Ishikawa (cell line): ENCODE measurements around the gene NRCAM.

ENCODE experiments used
- CEBPB ChIP-seq: IDR thresholded peaks from 2 replicates; pipeline ENCODE4 v1.6.1; 2012
- CREB1 ChIP-seq: IDR thresholded peaks from 2 replicates; pipeline ENCODE4 v1.6.1; 2012; ENCODE audit warnings: low read depth
- EGR1 ChIP-seq: IDR thresholded peaks from 2 replicates; pipeline ENCODE4 v1.6.1; 2012
- EP300 ChIP-seq: IDR thresholded peaks from 2 replicates; pipeline ENCODE4 v1.6.1; 2012; ENCODE audit warnings: borderline replicate concordance
- FOXM1 ChIP-seq: IDR thresholded peaks from 2 replicates; pipeline ENCODE4 v1.6.1; 2012; ENCODE audit warnings: low read depth, borderline replicate concordance
- NFIC ChIP-seq: IDR thresholded peaks from 2 replicates; pipeline ENCODE4 v1.6.1; 2012
- RAD21 ChIP-seq: IDR thresholded peaks from 2 replicates; pipeline ENCODE4 v1.6.1; 2012; ENCODE audit warnings: low read depth
- TAF1 ChIP-seq: IDR thresholded peaks from 2 replicates; pipeline ENCODE4 v1.6.1; 2012; ENCODE audit warnings: low read depth, mild to moderate bottlenecking
- TCF12 ChIP-seq: IDR thresholded peaks from 2 replicates; pipeline ENCODE4 v1.6.1; 2012; ENCODE audit warnings: low read depth
- USF1 ChIP-seq: IDR thresholded peaks from 2 replicates; pipeline ENCODE4 v1.6.1; 2012
- YY1 ChIP-seq: IDR thresholded peaks from 2 replicates; pipeline ENCODE4 v1.6.1; 2012; ENCODE audit warnings: low read depth
- ZBTB7A ChIP-seq: IDR thresholded peaks from 2 replicates; pipeline ENCODE4 v1.6.1; 2012; ENCODE audit warnings: low read depth
- TF ChIP-seq, protein P1 (sequence below): IDR thresholded peaks from 2 replicates; pipeline ENCODE4 v1.6.1; 2012
- TF ChIP-seq, protein P2 (sequence below): IDR thresholded peaks from 2 replicates; pipeline ENCODE4 v1.6.1; 2012; ENCODE audit warnings: low read depth, mild to moderate bottlenecking

GRCh38 chr7:108122181-108122580 is 334.1 kb downstream of the NRCAM start:
- TF ChIP-seq RAD21: no peak
- no peak for TF ChIP-seq TCF12
- TF ChIP-seq YY1: no peak
- TF ChIP-seq, protein P1, sequence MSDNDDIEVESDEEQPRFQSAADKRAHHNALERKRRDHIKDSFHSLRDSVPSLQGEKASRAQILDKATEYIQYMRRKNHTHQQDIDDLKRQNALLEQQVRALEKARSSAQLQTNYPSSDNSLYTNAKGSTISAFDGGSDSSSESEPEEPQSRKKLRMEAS: no peak
- no peak for TF ChIP-seq ZBTB7A
- TF ChIP-seq, protein P2, sequence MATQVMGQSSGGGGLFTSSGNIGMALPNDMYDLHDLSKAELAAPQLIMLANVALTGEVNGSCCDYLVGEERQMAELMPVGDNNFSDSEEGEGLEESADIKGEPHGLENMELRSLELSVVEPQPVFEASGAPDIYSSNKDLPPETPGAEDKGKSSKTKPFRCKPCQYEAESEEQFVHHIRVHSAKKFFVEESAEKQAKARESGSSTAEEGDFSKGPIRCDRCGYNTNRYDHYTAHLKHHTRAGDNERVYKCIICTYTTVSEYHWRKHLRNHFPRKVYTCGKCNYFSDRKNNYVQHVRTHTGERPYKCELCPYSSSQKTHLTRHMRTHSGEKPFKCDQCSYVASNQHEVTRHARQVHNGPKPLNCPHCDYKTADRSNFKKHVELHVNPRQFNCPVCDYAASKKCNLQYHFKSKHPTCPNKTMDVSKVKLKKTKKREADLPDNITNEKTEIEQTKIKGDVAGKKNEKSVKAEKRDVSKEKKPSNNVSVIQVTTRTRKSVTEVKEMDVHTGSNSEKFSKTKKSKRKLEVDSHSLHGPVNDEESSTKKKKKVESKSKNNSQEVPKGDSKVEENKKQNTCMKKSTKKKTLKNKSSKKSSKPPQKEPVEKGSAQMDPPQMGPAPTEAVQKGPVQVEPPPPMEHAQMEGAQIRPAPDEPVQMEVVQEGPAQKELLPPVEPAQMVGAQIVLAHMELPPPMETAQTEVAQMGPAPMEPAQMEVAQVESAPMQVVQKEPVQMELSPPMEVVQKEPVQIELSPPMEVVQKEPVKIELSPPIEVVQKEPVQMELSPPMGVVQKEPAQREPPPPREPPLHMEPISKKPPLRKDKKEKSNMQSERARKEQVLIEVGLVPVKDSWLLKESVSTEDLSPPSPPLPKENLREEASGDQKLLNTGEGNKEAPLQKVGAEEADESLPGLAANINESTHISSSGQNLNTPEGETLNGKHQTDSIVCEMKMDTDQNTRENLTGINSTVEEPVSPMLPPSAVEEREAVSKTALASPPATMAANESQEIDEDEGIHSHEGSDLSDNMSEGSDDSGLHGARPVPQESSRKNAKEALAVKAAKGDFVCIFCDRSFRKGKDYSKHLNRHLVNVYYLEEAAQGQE: no peak
- no peak for TF ChIP-seq EGR1
- TF ChIP-seq USF1: no peak
- TF ChIP-seq FOXM1: no peak
- TF ChIP-seq EP300: no peak
- TF ChIP-seq TAF1: no peak
- no peak for TF ChIP-seq NFIC
- TF ChIP-seq CEBPB: no peak
- no peak for TF ChIP-seq CREB1
